Suprapubic skin (tissue), 4 donors: ENCODE results near the gene SEM1. TPM values are rescaled to one million over a fixed set of nuclear protein-coding genes. Genes with fewer than 3 reads are reported as not detected.
"Not testable (repeated sequence)": the region's sequence is repeated elsewhere in the genome, so short reads cannot be mapped to it uniquely, and the experiment has no call there.

Experiments used
- DNase-seq, 2 donors: peaks; one replicate each; pipeline ENCODE4 v3.0.0-alpha.2; 2019; ENCODE audit warnings: low spot score in 2 of 2
- H3K27ac ChIP-seq: fragments of 200-600 bp; sonication (generic); one replicate; pipeline ENCODE4 v1.5.1; 2019
- H3K27me3 ChIP-seq: fragments of 200-600 bp; sonication (generic); one replicate; pipeline ENCODE4 v1.5.1; 2019
- H3K36me3 ChIP-seq: fragments of 200-600 bp; sonication (generic); one replicate; pipeline ENCODE4 v1.5.1; 2019
- H3K4me1 ChIP-seq: fragments of 200-600 bp; sonication (generic); one replicate; pipeline ENCODE4 v1.5.1; 2019
- H3K4me3 ChIP-seq: fragments of 200-600 bp; sonication (generic); one replicate; pipeline ENCODE4 v1.5.1; 2019; ENCODE audit warnings: mild to moderate bottlenecking
- H3K9me3 ChIP-seq: fragments of 200-600 bp; sonication (generic); one replicate; pipeline ENCODE4 v1.5.1; 2019
- CTCF ChIP-seq, 2 donors: fragments of 200-600 bp in 1 of 2; fragments of 450-650 bp in 1 of 2; sonication (generic) in 1 of 2; IDR thresholded peaks; one replicate each; pipeline ENCODE4 v1.5.1; 2016 to 2019; ENCODE audit warnings: antibody characterized with exemption in 2 of 2, mild to moderate bottlenecking in 1 of 2, moderate library complexity in 1 of 2
- EP300 ChIP-seq: sonication (generic); formaldehyde crosslinking; IDR thresholded peaks from one replicate; pipeline ENCODE4 v1.6.1; 2017; ENCODE audit warnings: antibody characterized with exemption
- POLR2A ChIP-seq, 2 donors: fragments of 450-650 bp; IDR thresholded peaks; one replicate each; pipeline ENCODE4 v1.6.1; 2017; ENCODE audit warnings: antibody characterized with exemption in 2 of 2, mild to moderate bottlenecking in 2 of 2, moderate library complexity in 2 of 2
- POLR2AphosphoS5 ChIP-seq, 3 donors: sonication (generic); formaldehyde crosslinking; IDR thresholded peaks; one replicate each; pipeline ENCODE4 v1.6.1; 2017; ENCODE audit warnings: antibody characterized with exemption in 3 of 3
- WGBS: methylation state at CpG from one replicate; pipeline ENCODE4 v1.1.5; 2018; 5-methylcytosine and 5-hydroxymethylcytosine counted together
- total RNA-seq, 4 donors: library from RNA; depleted of rRNA; stranded (reverse); fragments of >200 nt; gene quantifications; one replicate each; pipeline ENCODE4 v1.1.0, GENCODE V29; 2016

The SEM1 gene
- total RNA-seq, 4 donors from 2014 or later: 16.6 to 33.3 (median 17.7) TPM

GRCh38 chr7:96728139-96728538 is 18.5 kb upstream of the SEM1 start:
- peaks cover 3% of the 10 kb centered on the region for H3K4me1 ChIP-seq
- H3K27me3 ChIP-seq: no peaks in the 10 kb centered on the region
- no peaks in the 10 kb centered on the region for H3K9me3 ChIP-seq
- no peak overlapping the region for H3K27ac ChIP-seq
- no peaks in the 10 kb centered on the region for H3K36me3 ChIP-seq
- 40% methylated on average over 4 of the region's 4 CpGs for WGBS
- no peak for DNase-seq
- H3K4me3 ChIP-seq: no peak overlapping the region
- no peak for TF ChIP-seq CTCF (IDR thresholded peaks at IDR 0.05)

- 79% methylated on average over 3 of the region's 3 CpGs for WGBS
- Histone ChIP-seq H3K4me1 (peaks cover 3% of the 10 kb centered on the region), H3K36me3 (no peaks in the 10 kb centered on the region), H3K27ac (no peak overlapping the region), H3K9me3 (no peaks in the 10 kb centered on the region), H3K27me3 (no peaks in the 10 kb centered on the region), H3K4me3 (no peak overlapping the region)
- DNase-seq: no peak
- TF ChIP-seq EP300: no peak
- no peak for TF ChIP-seq CTCF (IDR thresholded peaks at IDR 0.05)
- TF ChIP-seq POLR2A (IDR thresholded peaks at IDR 0.05): no peak
- TF ChIP-seq POLR2AphosphoS5 (IDR thresholded peaks at IDR 0.05): no peak
Measured at GRCh38 chr7:96727534-96728088, 18.0 kb upstream of the SEM1 start.

- H3K9me3 ChIP-seq: no peaks in the 10 kb centered on the region
- H3K4me3 ChIP-seq: no peak overlapping the region
- no peak overlapping the region for H3K27ac ChIP-seq
- no peaks in the 10 kb centered on the region for H3K36me3 ChIP-seq
- H3K27me3 ChIP-seq: no peaks in the 10 kb centered on the region
- WGBS: 33% methylated on average over 4 of the region's 4 CpGs
- TF ChIP-seq POLR2A (IDR thresholded peaks at IDR 0.05): no peak
- no peak for TF ChIP-seq POLR2AphosphoS5 (IDR thresholded peaks at IDR 0.05)
- TF ChIP-seq EP300: no peak
- H3K4me1 ChIP-seq: no peaks in the 10 kb centered on the region
- DNase-seq: no peak
Measured at GRCh38 chr7:96723622-96724021, 14.0 kb upstream of the SEM1 start.

GRCh38 chr7:96722928-96723327 is 13.3 kb upstream of the SEM1 start:
- not testable (repeated sequence) for H3K9me3 ChIP-seq, DNase-seq, H3K27me3 ChIP-seq, H3K36me3 ChIP-seq, H3K4me1 ChIP-seq, H3K27ac ChIP-seq, H3K4me3 ChIP-seq
- WGBS: 73% methylated on average over 2 of the region's 2 CpGs

GRCh38 chr7:96720843-96721242 is 11.2 kb upstream of the SEM1 start:
- TF ChIP-seq CTCF (IDR thresholded peaks at IDR 0.05): no peak
- TF ChIP-seq POLR2A (IDR thresholded peaks at IDR 0.05): no peak
- no peak for TF ChIP-seq POLR2AphosphoS5 (IDR thresholded peaks at IDR 0.05)
- no peak for TF ChIP-seq EP300
- no peak overlapping the region for H3K4me3 ChIP-seq
- no peaks in the 10 kb centered on the region for H3K36me3 ChIP-seq
- no peaks in the 10 kb centered on the region for H3K9me3 ChIP-seq
- H3K4me1 ChIP-seq: no peaks in the 10 kb centered on the region
- peaks cover 6% of the 10 kb centered on the region for H3K27me3 ChIP-seq
- H3K27ac ChIP-seq: no peak overlapping the region
- no peak for DNase-seq
- WGBS: 15% methylated on average over 2 of the region's 2 CpGs

- no peak overlapping the region for H3K27ac ChIP-seq
- peaks cover 6% of the 10 kb centered on the region for H3K27me3 ChIP-seq
- H3K36me3 ChIP-seq: no peaks in the 10 kb centered on the region
- H3K4me3 ChIP-seq: no peak overlapping the region
- no peaks in the 10 kb centered on the region for H3K4me1 ChIP-seq
- TF ChIP-seq POLR2AphosphoS5 (IDR thresholded peaks at IDR 0.05): no peak
- no peak for TF ChIP-seq CTCF (IDR thresholded peaks at IDR 0.05)
- no peak for TF ChIP-seq POLR2A (IDR thresholded peaks at IDR 0.05)
- TF ChIP-seq EP300: no peak
- WGBS: 34% methylated on average over 4 of the region's 4 CpGs
- H3K9me3 ChIP-seq: no peaks in the 10 kb centered on the region
- DNase-seq: no peak
Measured at GRCh38 chr7:96719164-96719563, 9.5 kb upstream of the SEM1 start.
